IPS-20b (cell line): Measurements from ENCODE around the gene RNF180.
"Not testable (repeated sequence)": the region's sequence is repeated elsewhere in the genome, so short reads cannot be mapped to it uniquely, and the experiment has no call there.

Experiments used
- H3K27ac ChIP-seq: one replicate; pipeline ENCODE4 v1.5.1; 2013; ENCODE audit warnings: low read length
- H3K27me3 ChIP-seq: 2 replicates; pipeline ENCODE4 v1.6.1; 2013; ENCODE audit warnings: mild to moderate bottlenecking, low read length, inconsistent platforms; ENCODE audit not compliant: insufficient read depth
- H3K36me3 ChIP-seq: 2 replicates; pipeline ENCODE4 v1.6.1; 2013; ENCODE audit warnings: low read depth, mild to moderate bottlenecking, inconsistent platforms, low read length, moderate library complexity; ENCODE audit not compliant: insufficient read depth
- H3K4me1 ChIP-seq: 2 replicates; pipeline ENCODE4 v1.6.1; 2013; ENCODE audit warnings: mild to moderate bottlenecking, control low read depth, inconsistent platforms, low read length, moderate library complexity; ENCODE audit not compliant: insufficient read depth
- H3K4me3 ChIP-seq: 2 replicates; pipeline ENCODE4 v1.5.1; 2013; ENCODE audit warnings: mild to moderate bottlenecking, low read length, inconsistent platforms
- H3K9ac ChIP-seq: 2 replicates; pipeline ENCODE4 v1.6.1; 2013; ENCODE audit warnings: low read depth, mild to moderate bottlenecking, inconsistent platforms, low read length, moderate library complexity
- H3K9me3 ChIP-seq: 2 replicates; pipeline ENCODE4 v1.6.1; 2013; ENCODE audit warnings: mild to moderate bottlenecking, low read depth, low read length, inconsistent platforms; ENCODE audit not compliant: insufficient read depth

Gene RNF180

GRCh38 chr5:64288496-64288895 lies 122.9 kb downstream of the RNF180 start:
- H3K4me1 ChIP-seq, H3K9me3 ChIP-seq, H3K4me3 ChIP-seq, H3K27me3 ChIP-seq, H3K9ac ChIP-seq, H3K36me3 ChIP-seq, H3K27ac ChIP-seq: not testable (repeated sequence)

GRCh38 chr5:64292611-64293215 lies 127.1 kb downstream of the RNF180 start:
- Histone ChIP-seq H3K9ac (no peak overlapping the region), H3K27me3 (no peaks in the 10 kb centered on the region), H3K36me3 (no peaks in the 10 kb centered on the region), H3K4me3 (no peak overlapping the region), H3K9me3 (no peaks in the 10 kb centered on the region), H3K27ac (no peak overlapping the region), H3K4me1 (no peaks in the 10 kb centered on the region)

GRCh38 chr5:64295101-64295500 lies 129.5 kb downstream of the RNF180 start:
- Histone ChIP-seq H3K27ac (no peak overlapping the region), H3K9ac (no peak overlapping the region)

GRCh38 chr5:64298586-64298985 lies 132.9 kb downstream of the RNF180 start:
- H3K9me3 ChIP-seq: no peaks in the 10 kb centered on the region
- no peak overlapping the region for H3K9ac ChIP-seq
- no peaks in the 10 kb centered on the region for H3K36me3 ChIP-seq
- H3K27me3 ChIP-seq: no peaks in the 10 kb centered on the region
- no peaks in the 10 kb centered on the region for H3K4me1 ChIP-seq
- no peak overlapping the region for H3K4me3 ChIP-seq
- H3K27ac ChIP-seq: no peak overlapping the region

More at GRCh38 chr5:64295101-64295500, 129.5 kb downstream of the RNF180 start:
- H3K27me3 ChIP-seq: no peaks in the 10 kb centered on the region
- no peaks in the 10 kb centered on the region for H3K36me3 ChIP-seq
- no peaks in the 10 kb centered on the region for H3K9me3 ChIP-seq
- H3K4me3 ChIP-seq: no peak overlapping the region
- no peaks in the 10 kb centered on the region for H3K4me1 ChIP-seq

GRCh38 chr5:64299805-64300204 lies 134.2 kb downstream of the RNF180 start:
- H3K4me1 ChIP-seq: no peaks in the 10 kb centered on the region

GRCh38 chr5:64301566-64301965 lies 135.9 kb downstream of the RNF180 start:
- H3K9ac ChIP-seq: no peak overlapping the region
- H3K27ac ChIP-seq: no peak overlapping the region
- no peaks in the 10 kb centered on the region for H3K9me3 ChIP-seq
- H3K27me3 ChIP-seq: no peaks in the 10 kb centered on the region
- no peaks in the 10 kb centered on the region for H3K36me3 ChIP-seq
- no peak overlapping the region for H3K4me3 ChIP-seq
- H3K4me1 ChIP-seq: no peaks in the 10 kb centered on the region

More at GRCh38 chr5:64299805-64300204, 134.2 kb downstream of the RNF180 start:
- Histone ChIP-seq H3K27ac (no peak overlapping the region), H3K9me3 (no peaks in the 10 kb centered on the region), H3K4me3 (no peak overlapping the region), H3K36me3 (no peaks in the 10 kb centered on the region), H3K27me3 (no peaks in the 10 kb centered on the region), H3K9ac (no peak overlapping the region)

- Histone ChIP-seq H3K4me1 (no peaks in the 10 kb centered on the region), H3K9ac (no peak overlapping the region), H3K36me3 (no peaks in the 10 kb centered on the region), H3K27me3 (no peaks in the 10 kb centered on the region), H3K9me3 (no peaks in the 10 kb centered on the region), H3K27ac (no peak overlapping the region), H3K4me3 (no peak overlapping the region)
Observed at GRCh38 chr5:64308135-64308534, 142.5 kb downstream of the RNF180 start.

GRCh38 chr5:64312491-64312890 lies 146.8 kb downstream of the RNF180 start:
- Histone ChIP-seq H3K9me3 (no peaks in the 10 kb centered on the region), H3K4me3 (no peak overlapping the region), H3K27me3 (no peaks in the 10 kb centered on the region), H3K4me1 (no peaks in the 10 kb centered on the region), H3K9ac (no peak overlapping the region), H3K36me3 (no peaks in the 10 kb centered on the region), H3K27ac (no peak overlapping the region)

- H3K27ac ChIP-seq: no peak overlapping the region
- H3K27me3 ChIP-seq: no peaks in the 10 kb centered on the region
- H3K9ac ChIP-seq: no peak overlapping the region
- H3K36me3 ChIP-seq: no peaks in the 10 kb centered on the region
- H3K4me3 ChIP-seq: no peak overlapping the region
- H3K4me1 ChIP-seq: no peaks in the 10 kb centered on the region
- no peaks in the 10 kb centered on the region for H3K9me3 ChIP-seq
Observed at GRCh38 chr5:64315778-64316177, 150.1 kb downstream of the RNF180 start.

- Histone ChIP-seq H3K36me3 (no peaks in the 10 kb centered on the region), H3K27ac (no peak overlapping the region), H3K9ac (no peak overlapping the region), H3K9me3 (no peaks in the 10 kb centered on the region), H3K4me1 (no peaks in the 10 kb centered on the region), H3K4me3 (no peak overlapping the region), H3K27me3 (no peaks in the 10 kb centered on the region)
Observed at GRCh38 chr5:64318175-64318574, 152.5 kb downstream of the RNF180 start.

- Histone ChIP-seq H3K27me3 (no peaks in the 10 kb centered on the region), H3K9ac (no peak overlapping the region), H3K36me3 (no peaks in the 10 kb centered on the region), H3K4me3 (no peak overlapping the region), H3K4me1 (no peaks in the 10 kb centered on the region), H3K27ac (no peak overlapping the region), H3K9me3 (peaks cover 4% of the 10 kb centered on the region; the same call in 1 of the 2 replicates)
Observed at GRCh38 chr5:64323591-64323990, 157.9 kb downstream of the RNF180 start.

GRCh38 chr5:64330728-64331231 lies 165.1 kb downstream of the RNF180 start:
- peaks cover 4% of the 10 kb centered on the region; the same call in 1 of the 2 replicates for H3K4me1 ChIP-seq
- no peaks in the 10 kb centered on the region for H3K27me3 ChIP-seq
- H3K9ac ChIP-seq: no peak overlapping the region
- H3K36me3 ChIP-seq: no peaks in the 10 kb centered on the region
- no peak overlapping the region for H3K27ac ChIP-seq
- peaks cover 4% of the 10 kb centered on the region; the same call in 1 of the 2 replicates for H3K9me3 ChIP-seq
- H3K4me3 ChIP-seq: no peak overlapping the region
